ENCODE results near the gene SULT1B1. TPM values are rescaled to one million over a fixed set of nuclear protein-coding genes. Genes with fewer than 3 reads are reported as not detected.

The SULT1B1 gene
- total RNA-seq, 1 donor from 2014 or later = 0.46 TPM

GRCh38 chr4:69717778-69718177 lies 42.6 kb downstream of the SULT1B1 start:
- no peaks in the 10 kb centered on the region for H3K4me1 Mint-ChIP-seq (ENCODE audit: low read depth)
- H3K9me3 Mint-ChIP-seq (ENCODE audit: low read depth) = no peaks in the 10 kb centered on the region
- H3K4me3 Mint-ChIP-seq (ENCODE audit: low read depth) = no peak overlapping the region

DNA sequence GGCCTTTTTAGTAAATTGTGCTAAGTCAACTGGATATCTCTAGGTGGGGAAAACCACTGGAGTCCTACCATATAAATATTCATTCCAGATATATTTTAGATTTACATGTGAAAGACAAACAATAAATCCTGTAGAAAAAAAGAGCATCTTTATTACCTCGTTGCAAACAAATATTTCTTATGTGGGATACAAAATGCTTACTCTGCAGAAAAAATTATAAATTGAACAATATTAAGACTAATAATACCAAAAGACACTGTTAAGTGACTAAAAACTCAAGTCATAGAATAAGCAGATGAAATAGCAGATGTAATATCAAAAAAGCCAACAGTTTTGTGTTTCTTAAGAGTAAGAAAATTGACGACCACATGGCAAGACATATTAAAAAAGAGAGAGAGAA lies 43.8 kb downstream of the SULT1B1 start:
- TF ChIP-seq CTCF (IDR thresholded peaks at IDR 0.05; ENCODE audit: unreplicated experiment) = no peak
- no peaks in the 10 kb centered on the region for H3K27me3 Mint-ChIP-seq
- no peak for DNase-seq (ENCODE audit: low spot score, unreplicated experiment)
- no peak overlapping the region for H3K4me3 Mint-ChIP-seq (ENCODE audit: low read depth)
- no peaks in the 10 kb centered on the region for H3K36me3 Mint-ChIP-seq (ENCODE audit: insufficient read depth)
- H3K4me1 Mint-ChIP-seq (ENCODE audit: low read depth) = no peaks in the 10 kb centered on the region
- peaks cover 3% of the 10 kb centered on the region for H3K9me3 Mint-ChIP-seq (ENCODE audit: low read depth)
- H3K27ac Mint-ChIP-seq = no peak overlapping the region

More at GRCh38 chr4:69717778-69718177, 42.6 kb downstream of the SULT1B1 start:
- no peaks in the 10 kb centered on the region for H3K27me3 Mint-ChIP-seq
- H3K27ac Mint-ChIP-seq = no peak overlapping the region
- TF ChIP-seq CTCF (IDR thresholded peaks at IDR 0.05; ENCODE audit: unreplicated experiment) = no peak
- no peak for DNase-seq (ENCODE audit: low spot score, unreplicated experiment)
- no peaks in the 10 kb centered on the region for H3K36me3 Mint-ChIP-seq (ENCODE audit: insufficient read depth)

GRCh38 chr4:69714086-69714485 lies 46.3 kb downstream of the SULT1B1 start:
- Mint-ChIP-seq H3K27ac (peak overlapping the region; percentile 19), H3K4me3 (ENCODE audit: low read depth) (no peak overlapping the region), H3K36me3 (ENCODE audit: insufficient read depth) (peaks cover 4% of the 10 kb centered on the region), H3K9me3 (ENCODE audit: low read depth) (peaks cover 14% of the 10 kb centered on the region), H3K27me3 (no peaks in the 10 kb centered on the region), H3K4me1 (ENCODE audit: low read depth) (no peaks in the 10 kb centered on the region)
- no peak for TF ChIP-seq CTCF (IDR thresholded peaks at IDR 0.05; ENCODE audit: unreplicated experiment)
- no peak for DNase-seq (ENCODE audit: low spot score, unreplicated experiment)

GRCh38 chr4:69713593-69713992 lies 46.8 kb downstream of the SULT1B1 start:
- no peaks in the 10 kb centered on the region for H3K27me3 Mint-ChIP-seq
- peaks cover 4% of the 10 kb centered on the region for H3K36me3 Mint-ChIP-seq (ENCODE audit: insufficient read depth)
- no peak overlapping the region for H3K27ac Mint-ChIP-seq
- no peak for DNase-seq (ENCODE audit: low spot score, unreplicated experiment)
- H3K9me3 Mint-ChIP-seq (ENCODE audit: low read depth) = peaks cover 14% of the 10 kb centered on the region
- no peaks in the 10 kb centered on the region for H3K4me1 Mint-ChIP-seq (ENCODE audit: low read depth)
- TF ChIP-seq CTCF (IDR thresholded peaks at IDR 0.05; ENCODE audit: unreplicated experiment) = no peak
- no peak overlapping the region for H3K4me3 Mint-ChIP-seq (ENCODE audit: low read depth)

DNA sequence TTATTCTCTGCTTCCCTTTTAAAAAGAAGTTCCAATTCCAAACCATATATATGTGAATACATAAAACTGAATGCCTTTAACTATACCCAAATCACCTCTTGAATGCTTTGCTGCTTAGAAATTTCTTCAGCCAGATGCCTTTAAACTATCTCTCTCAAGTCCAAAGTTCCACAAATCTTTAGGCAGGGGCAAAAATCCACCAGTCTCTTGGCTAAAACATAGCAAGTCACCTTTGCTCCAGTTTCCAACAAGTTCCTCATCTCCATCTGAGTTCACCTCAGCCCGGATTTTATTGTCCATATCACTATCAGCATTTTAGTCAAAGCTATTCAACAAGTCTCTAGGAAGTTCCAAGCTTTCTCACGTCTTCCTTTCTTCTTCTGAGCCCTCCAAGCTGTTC lies 49.8 kb downstream of the SULT1B1 start:
- Mint-ChIP-seq H3K4me1 (ENCODE audit: low read depth) (peaks cover 2% of the 10 kb centered on the region), H3K27me3 (no peaks in the 10 kb centered on the region), H3K36me3 (ENCODE audit: insufficient read depth) (peaks cover 4% of the 10 kb centered on the region), H3K27ac (no peak overlapping the region), H3K9me3 (ENCODE audit: low read depth) (peaks cover 17% of the 10 kb centered on the region), H3K4me3 (ENCODE audit: low read depth) (no peak overlapping the region)
- no peak for TF ChIP-seq CTCF (IDR thresholded peaks at IDR 0.05; ENCODE audit: unreplicated experiment)
- no peak for DNase-seq (ENCODE audit: low spot score, unreplicated experiment)
